A549 treated with Hydrocortisone at 1 μM for 4 hours (cell line): ENCODE measurements around the gene FAM25C. TPM values are rescaled to one million over a fixed set of nuclear protein-coding genes. Genes with fewer than 3 reads are reported as not detected.

Source experiments
- total RNA-seq: library from RNA; stranded (reverse); fragments of 200-300 nt; extraction: Qiagen RNA extraction; gene quantifications from 5 replicates; pipeline ENCODE4 v1.2.3, GENCODE V29; 2022

FAM25C gene
- total RNA-seq, result 0.59 to 2.9 TPM (median 0.93 TPM) in 4 of 5 replicates, not detected in the other

GRCh38 chr10:47999691-48000090, at the start of gene FAM25C:
Gene FAM25C, minus strand, starts transcription at chr10:47999791. Its CDS starts 26 bp downstream, at chr10:47999765.

Other genes with a start within 250 kb of the FAM25C start
- 2.5 to 3.7 TPM (median 3.3 TPM) in 5 replicates for gene SYT15B, start 236.2 kb downstream of the FAM25C start, total RNA-seq
- 19.0 to 27.9 TPM (median 23.1 TPM) in 5 replicates for gene NPY4R2, start 81.1 kb downstream of the FAM25C start, total RNA-seq